HG02852 (cell line): ENCODE data around the gene VSIR.

ENCODE experiments used
- ATAC-seq: cut with Tn5 transposase; IDR thresholded peaks from one replicate; pipeline ENCODE4 v1.9.1; 2021; ENCODE audit warnings: mild to moderate bottlenecking, moderate library complexity; ENCODE audit not compliant: unreplicated experiment

The VSIR gene

DNA sequence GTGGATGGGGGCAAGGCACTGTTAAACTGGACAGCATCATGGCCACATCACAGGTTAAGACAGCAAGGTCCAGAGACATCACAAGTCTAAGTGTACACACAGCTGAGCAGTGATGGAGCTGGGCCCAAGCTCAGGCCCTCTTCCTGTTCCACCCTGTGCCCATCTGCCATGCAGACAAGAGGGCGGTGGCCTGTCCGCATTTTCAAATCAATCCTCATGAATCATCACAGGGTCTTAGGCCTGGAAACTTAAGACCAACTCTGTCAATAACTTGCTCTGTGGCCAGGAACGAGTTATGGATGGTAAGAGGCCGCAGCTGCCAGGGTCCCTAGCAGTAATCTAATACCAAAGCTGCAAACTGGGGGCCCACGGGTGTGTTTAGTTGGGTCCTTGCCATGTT lies 56.9 kb downstream of the VSIR start:
- ATAC-seq = no peak

DNA sequence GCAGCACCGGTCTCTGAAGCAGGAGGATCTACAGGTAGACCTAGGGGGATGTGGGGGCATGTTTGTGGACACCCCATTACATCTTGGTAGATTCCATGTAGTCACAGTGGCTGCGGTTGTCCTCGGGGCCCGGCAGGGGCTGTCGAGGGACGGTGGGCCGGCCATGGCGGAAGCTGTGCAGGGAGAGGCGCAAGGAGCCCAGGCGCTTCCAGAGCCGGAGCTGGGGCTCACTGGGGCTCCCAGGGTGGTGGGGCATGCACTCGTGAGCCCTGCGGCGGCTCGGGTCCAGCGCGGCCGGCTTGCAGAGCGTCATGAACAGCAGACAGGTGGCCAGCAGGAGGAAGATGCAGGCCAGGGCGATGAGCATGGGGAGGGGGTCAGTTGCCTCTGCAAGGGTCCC lies 57.5 kb downstream of the VSIR start:
- no peak for ATAC-seq

DNA sequence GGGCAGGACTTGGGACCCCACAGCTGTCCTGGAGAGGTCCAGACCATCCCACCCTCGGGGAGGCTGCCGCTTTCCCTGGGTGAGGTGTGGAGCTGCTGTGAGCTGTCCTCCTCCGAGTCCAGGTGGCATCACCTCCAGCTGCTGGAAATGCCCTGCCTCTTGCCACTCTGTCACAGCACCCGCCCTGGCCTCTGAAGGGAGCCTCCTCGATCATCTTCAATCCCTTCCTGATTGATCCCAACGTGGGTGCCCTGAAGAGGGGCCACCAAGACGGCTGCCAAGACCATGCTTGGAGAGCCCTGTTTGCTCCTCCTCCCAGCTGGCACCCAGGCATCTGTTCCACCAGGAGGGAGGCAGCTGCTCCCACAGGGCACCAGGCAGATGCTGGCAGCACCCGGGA lies 58.3 kb downstream of the VSIR start:
- ATAC-seq = no peak

DNA sequence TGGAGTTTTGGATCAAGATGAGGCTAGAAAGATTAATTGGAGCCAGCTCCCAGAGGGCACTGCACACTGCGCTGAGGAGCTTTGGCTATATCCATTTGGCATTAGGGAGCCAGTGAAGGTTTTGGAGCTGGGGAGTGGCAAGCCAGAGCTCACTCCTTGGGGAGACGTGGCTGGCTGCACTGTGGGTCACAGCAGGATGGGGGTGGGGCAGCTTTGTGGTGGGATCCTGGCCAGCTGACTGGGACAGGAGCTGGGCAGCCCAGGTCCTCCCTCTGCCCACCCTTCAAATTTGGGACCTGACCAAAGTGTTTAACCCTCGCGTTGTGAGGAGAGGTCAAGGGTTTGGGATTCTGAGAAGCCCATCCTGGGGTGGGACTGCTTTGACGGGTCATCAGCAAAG lies 58.7 kb downstream of the VSIR start:
- no peak for ATAC-seq

DNA sequence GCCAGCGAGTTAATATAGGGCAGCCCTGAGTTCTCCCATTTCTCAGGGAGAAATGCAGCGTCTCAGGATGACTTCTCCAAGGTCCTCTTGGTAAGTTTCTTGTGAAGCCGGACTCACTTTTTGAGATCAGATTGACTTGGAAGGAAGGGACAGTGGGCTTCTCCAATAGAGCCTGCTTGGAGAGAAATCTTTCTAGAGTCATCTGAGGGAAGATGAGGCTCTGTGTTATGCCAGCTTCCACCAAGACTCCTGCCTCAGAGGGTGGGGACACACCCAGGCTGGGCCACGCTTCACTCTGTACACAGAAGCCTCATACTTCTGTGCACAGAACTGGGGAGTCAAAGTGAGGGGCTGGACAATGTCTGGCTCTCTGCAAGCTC lies 59.3 kb downstream of the VSIR start:
- no peak for ATAC-seq

DNA sequence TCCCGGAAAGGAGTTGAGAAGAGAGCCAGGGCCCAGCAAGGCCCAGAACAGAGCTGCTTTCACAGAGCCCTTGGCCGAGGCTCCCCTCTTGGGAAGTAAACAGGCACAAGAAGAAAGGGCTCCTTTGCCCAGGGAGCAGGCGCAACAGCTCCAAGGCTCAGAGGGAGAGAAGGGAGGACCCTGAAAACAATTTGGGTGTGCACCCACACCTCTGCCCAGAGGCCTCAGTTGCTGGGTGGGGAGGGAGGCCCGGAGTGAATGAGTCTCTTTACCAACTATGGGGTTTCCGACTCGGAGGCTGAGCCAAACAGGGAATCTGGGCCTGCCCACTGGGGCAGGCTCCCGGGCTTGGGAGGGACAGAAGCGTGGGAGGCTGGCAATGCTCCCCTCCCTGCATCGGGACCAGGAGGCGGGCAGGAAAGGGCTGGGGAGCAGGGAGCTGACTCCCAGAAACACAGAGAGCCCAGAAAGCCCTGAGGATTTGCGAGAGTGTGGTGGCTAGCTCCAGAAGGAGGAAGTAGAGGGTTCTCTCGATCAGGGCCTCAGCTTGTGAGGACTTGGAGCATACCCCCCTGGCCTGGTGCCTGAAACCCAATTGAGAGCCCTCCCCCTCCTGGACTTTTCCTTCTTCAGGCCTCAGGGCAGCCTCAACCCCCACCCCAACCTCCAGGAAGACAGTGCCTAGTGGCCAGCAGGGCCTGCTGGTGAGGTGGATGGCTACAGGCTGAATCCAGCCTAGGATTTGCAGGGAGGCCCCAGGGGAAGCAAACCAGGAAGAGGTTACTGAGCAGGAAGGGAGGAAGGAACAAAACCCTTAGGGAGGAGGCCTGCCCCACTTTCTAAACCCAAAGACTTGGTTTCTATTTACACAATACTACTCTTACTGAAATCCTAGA lies 59.9 kb downstream of the VSIR start:
- no peak for ATAC-seq

DNA sequence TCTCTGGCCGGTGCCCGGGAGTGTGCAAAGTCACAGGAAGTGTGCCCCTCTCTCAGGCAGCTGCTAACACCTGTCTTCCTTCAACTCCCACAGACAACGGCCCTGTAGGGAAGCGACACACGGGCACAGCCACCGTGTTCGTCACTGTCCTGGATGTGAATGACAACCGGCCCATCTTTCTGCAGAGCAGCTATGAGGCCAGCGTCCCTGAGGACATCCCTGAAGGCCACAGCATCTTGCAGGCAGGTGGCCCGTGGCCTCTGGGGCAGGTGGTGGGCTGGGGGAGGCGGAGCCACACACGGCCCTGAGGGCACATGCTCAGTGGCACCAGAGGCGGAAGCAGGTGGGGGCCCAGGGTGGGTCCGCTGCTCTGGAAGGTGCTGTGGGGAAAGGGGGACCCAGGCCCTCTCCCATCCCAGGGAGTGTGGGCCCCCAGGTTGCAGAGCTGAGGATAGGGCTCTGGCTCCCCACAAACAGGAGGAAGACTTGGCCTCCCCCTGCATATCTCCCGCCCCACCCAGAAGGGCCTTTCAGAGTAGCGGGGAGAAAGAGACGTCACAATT lies 60.7 kb downstream of the VSIR start:
- no peak for ATAC-seq

DNA sequence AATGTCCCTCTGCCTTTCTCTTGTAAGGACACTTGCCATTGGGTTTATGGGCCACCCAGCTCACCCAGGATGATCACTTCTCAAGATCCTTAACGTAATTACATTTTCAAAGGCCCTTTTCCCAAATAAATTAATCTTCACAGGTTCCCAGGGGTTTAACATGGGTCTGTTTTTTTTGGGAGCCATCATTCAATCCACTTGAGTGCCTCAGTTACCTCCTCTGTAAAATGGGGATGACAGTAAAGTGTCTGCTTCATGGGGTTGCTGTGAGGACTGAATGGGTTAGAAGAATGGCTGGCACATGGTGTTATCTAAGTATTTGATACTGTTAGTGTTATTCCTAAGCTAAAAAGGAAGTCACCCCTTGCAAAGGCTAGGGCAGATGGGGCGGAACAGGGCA lies 61.1 kb downstream of the VSIR start:
- ATAC-seq = no peak

DNA sequence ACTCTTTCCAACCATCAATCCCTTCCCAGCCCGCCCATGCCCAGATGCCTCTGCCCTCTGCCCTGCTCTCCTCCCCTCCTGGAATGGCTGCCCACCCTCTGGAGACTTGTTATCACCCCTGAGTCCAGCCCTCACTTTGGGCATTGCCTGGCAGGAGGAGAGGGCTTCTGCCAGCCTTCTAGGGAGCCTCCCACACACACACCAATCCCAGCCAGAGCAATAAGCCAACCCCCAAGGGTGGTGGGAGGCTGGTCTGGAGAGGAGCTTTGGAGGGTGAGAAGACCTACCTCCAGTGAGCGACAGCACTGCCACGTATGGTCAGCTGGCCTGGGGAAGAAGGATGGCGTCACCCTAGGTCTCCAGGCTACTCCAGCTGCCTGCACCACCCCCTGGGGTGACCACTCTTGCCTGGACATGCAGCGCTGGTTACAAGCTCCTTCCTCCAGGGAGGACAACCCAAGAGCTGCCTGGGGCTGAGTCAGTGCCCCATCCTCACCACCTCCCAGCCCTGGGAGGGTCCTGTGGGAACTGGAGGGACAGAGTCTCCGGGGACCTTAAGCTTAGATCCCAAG lies 62.2 kb downstream of the VSIR start:
- no peak for ATAC-seq

DNA sequence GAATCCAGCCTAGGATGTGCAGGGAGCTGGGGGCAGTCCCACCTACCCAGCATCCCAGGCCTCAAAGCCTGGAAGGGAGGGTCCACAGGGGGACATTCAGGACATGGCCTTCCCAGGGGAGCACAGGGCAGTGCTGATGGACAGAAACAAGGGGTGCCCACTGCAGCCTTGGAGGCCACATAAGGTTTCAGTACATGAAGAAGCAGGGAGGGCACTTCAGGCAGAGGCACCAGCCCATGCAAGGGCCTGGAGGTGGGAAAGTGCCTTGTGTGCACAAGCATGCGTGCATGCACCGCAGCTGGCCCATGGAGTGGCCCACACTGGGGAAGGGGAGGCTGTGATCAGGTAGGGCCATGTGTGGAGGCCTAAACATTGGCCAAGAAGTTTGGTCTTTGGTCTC lies 62.8 kb downstream of the VSIR start:
- ATAC-seq = no peak

DNA sequence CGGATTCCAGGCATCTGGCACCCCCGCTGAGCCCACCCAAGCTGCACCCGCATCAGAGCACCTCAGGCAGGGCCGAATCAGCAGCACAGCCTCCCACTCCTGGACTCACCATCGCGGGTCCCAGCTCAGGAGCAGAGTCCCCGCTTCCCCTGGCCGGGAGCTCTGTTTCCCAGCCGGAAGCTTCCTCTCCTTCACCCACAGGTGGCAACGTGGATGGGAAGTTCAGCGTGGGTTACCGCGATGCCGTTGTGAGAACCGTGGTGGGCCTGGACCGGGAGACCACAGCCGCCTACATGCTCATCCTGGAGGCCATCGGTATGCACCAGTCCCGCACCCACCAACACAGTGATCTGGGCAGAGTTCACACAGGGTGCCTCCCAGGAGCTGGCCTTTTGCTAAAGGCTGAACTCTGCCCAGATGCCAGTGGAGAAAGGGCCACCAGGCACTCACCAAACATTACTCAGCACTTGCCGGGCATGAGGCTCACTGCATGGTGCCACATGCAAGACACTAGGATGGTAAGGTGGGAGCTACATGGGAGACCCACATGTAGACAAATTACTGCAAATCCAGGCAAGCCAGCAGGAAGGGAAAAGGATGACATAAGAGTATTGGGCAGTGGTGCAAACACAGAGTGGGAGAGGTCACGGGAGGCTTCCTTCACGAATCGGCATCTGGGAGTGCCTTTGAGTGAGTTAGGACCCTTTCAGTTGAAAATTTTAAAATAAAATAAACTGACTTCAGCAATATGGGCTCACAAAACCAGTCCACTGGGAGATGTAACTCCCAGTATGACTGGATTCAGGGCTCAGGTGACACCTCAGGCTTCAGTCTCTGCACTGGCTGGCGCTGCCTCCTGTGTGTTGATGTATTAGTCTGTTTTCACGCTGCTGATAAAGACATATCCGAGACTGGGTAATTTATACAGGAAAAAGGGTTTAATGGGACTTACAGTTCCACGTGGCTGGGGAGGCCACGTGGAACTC lies 64.1 kb downstream of the VSIR start:
- ATAC-seq = no peak

DNA sequence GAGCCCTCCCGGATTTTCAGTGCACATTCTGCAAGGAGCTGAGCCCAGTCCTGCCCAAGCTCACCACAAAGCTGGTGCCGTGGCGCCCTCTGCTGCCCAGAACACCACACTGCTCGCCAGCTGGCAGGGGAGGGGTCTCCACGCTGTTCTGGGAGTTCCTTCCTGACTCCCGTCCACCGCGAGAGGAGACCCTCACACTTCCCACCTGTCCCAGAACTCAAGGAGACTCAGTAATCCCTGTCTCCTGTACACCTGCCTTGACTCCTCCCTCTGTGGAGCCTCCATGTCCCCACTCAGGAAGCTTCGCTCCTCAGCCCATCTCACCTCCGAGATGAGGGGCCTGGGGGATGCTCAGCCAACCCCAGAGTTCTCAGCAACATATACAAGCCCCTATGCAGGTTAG lies 65.0 kb downstream of the VSIR start:
- no peak for ATAC-seq

DNA sequence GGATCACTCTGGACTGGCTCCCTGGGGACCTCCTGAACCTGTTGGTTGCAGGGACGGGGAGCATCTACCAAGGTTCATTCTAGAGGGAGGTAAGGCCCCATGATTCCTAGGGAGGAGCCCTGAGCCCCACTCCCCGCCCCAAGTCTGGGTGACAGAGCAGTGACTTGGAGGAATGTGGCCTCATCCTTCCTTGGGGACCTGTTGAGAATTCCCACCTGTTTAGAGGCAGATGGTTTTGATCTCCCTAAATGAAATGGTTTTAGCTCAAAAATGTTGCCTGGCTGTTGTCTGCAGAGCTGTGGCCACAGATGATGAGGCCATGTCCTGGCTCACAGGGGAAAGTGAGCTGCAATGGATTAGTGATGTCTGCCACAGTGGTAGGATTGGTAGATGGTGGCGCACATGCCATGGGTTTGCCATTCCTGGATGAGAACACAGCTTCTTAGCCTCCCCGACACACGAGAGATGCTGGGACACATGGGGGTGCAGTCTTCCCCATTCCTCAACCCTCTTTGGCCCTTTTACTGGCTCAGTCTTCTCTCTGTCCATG lies 66.0 kb downstream of the VSIR start:
- ATAC-seq = no peak

DNA sequence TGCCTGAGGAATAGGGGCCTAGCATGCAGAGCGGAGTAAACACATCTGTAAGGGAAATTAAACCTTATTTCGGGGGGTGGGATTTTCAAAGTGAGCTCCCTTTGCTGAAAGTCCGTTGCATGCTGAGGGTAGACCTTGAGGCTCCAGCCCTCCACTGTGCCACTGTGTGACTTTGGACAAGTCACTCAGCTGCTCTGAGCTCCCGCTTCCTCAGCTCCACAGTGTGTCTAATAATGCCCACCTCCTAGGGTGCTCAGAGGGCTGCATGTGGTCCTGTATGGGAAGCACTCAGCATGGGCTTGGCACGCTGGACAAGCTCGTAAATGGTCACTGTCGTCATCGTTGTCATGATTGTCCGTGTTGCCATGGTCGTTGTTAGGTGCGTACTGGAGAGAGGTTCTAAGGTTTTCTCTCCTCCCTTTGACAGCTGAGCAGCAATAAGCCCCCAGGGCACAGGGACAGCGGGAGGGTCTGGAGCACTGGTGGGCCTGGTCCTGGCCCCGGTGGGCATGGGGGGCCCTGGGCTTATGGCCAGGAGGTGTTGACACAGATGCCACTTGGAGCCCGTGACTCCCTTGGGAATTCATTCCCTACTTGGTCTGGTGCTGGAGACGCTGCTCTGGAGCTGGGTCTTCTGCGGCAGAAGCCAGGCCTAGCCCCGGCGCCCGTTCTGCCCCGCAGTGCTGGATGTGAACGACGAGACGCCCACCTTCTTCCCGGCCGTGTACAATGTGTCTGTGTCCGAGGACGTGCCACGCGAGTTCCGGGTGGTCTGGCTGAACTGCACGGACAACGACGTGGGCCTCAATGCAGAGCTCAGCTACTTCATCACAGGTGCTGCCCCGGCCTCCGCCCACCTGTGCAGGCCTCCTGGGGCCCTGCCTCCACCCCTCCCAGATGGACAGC lies 66.9 kb downstream of the VSIR start:
- no peak for ATAC-seq

DNA sequence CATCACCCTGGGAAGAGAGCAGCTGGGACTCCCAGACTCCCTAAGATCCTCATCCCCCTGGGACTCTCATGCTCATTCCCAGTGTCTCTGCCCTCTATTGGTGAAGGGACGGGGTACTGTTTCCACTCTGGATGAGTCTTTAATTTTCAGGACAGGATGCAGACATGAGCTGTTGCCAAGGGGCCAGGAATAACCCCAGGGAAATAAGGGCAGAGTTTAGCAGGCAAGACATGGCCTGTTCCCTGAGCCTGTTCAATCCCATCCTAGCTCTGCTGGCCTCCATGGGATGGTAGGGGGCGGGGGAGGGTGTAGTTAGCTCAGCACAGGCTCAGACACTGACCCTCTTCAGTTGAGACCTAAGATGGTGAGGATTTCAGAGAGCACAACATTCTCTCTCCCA lies 67.7 kb downstream of the VSIR start:
- ATAC-seq = no peak

DNA sequence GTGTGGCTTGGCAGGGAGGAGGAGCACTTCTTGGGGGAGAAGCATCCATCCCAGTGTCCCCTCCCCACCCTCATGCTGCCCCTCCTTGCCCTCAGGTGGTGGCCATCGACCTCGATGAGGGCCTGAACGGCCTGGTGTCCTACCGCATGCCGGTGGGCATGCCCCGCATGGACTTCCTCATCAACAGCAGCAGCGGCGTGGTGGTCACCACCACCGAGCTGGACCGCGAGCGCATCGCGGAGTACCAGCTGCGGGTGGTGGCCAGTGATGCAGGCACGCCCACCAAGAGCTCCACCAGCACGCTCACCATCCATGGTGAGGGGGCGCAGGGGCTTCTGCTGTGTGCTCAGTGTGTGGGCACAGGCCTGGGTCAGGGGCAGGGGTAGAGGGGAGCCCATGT lies 68.5 kb downstream of the VSIR start:
- ATAC-seq = no peak

DNA sequence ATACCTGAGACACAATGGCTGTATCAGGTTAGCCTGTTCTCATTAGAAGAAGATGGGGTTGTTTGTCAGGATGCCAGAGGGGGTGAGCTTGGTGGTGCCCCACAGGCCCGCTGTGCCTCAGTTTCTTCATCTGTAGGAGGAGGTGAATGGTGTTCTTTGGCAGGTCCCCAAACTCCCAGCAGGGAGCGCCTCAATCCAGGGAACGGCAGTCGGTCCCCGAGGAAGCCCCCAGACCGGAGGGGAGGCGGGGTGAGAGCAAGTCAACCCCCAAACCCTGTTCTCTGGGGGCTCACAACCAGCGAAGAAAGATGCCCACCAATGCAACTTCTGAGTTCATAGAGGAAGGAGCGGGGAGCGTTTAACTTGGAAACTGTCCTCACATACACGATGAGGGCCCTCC lies 69.7 kb downstream of the VSIR start:
- ATAC-seq = no peak

DNA sequence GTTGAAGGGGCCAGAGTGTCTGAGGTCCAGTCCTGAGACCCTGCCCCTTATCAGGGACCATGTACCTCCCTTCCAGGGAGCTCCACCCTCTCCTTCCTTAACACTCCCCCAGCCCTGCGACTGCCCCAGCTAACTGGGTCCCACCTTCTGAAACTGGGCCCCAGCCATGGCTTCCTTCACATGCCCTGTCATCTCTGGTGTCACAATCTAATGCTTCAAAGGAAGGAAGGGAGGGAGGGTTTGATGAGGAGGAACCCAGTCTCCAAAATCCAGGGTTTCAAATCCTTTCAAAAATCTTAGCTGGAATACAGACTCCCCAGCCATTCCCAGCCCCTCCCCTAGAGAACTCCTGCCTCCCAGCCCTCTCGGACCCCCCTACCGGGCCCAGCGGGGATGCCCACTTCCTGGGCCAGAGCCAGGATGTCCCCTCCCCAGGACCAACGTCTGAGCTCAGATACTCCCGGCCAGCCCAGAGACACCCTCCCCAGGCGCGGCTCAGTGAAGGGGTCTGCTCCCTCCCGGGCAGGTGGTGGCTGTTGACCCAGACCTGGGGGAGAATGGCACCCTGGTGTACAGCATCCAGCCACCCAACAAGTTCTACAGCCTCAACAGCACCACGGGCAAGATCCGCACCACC lies 71.7 kb downstream of the VSIR start:
- no peak for ATAC-seq

DNA sequence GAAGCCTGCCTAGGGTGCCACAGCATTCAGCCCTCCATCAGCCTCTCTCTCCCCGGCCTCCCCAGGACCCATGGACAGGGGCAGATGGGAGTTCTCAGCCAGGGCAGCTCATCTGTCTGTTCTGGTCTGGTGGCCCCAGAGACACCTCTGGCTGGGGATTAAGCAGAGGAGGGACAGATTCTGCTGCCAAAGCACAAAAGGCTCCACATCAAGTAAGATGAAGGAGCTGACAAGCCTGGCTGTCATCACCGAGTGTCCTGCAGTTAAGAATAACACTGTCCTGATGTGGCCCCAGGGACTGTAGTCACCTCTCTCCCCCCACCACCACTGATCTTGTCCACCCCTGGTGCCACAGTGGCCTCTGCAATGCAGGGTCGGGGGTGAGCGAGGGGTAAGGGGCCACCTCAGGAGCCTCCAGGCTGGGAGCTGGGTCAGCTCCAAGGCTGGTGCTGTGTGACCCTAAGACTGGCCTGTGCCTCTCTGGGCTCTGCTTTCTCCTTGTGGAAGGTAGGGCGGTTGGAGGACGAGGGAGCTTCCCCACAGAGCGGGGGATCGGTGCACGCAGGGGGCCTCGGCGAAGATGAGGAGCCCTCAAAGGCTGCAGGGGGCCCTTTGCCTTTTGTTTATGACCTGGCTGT lies 72.5 kb downstream of the VSIR start:
- no peak for ATAC-seq
